Ovary (tissue), 10 donors: Measurements from ENCODE around the gene FREY1. TPM values are rescaled to one million over a fixed set of nuclear protein-coding genes. Genes with fewer than 3 reads are reported as not detected.

ENCODE experiments used
- DNase-seq, 5 donors: peaks; one replicate each; pipeline ENCODE4 v3.0.0-alpha.2; 2019 to 2020
- H3K27ac ChIP-seq, 2 donors: fragments of 200-600 bp; one replicate each; pipeline versions ENCODE4 v1.5.1 to v1.8.0; 2019 to 2022
- H3K27me3 ChIP-seq: fragments of 200-600 bp; one replicate; pipeline ENCODE4 v1.8.0; 2022
- H3K36me3 ChIP-seq: fragments of 200-600 bp; sonication (generic); one replicate; pipeline ENCODE4 v1.5.1; 2019
- H3K4me1 ChIP-seq: one replicate; pipeline ENCODE4 v1.8.1; 2013; ENCODE audit warnings: mild to moderate bottlenecking, moderate library complexity; ENCODE audit not compliant: insufficient read depth
- H3K4me3 ChIP-seq: fragments of 200-600 bp; sonication (generic); one replicate; pipeline ENCODE4 v1.5.1; 2017
- H3K9me3 ChIP-seq, 2 donors: fragments of 200-600 bp in 1 of 2; sonication (generic) in 1 of 2; one replicate each; pipeline versions ENCODE4 v1.5.1 to v1.8.1; 2013 to 2019; ENCODE audit warnings: mild to moderate bottlenecking in 1 of 2, moderate library complexity in 1 of 2
- CTCF ChIP-seq, 3 donors: fragments of 450-650 bp in 2 of 3; fragments of 200-600 bp in 1 of 3; IDR thresholded peaks; one replicate each; pipeline versions ENCODE4 v1.5.1 to v1.8.0; 2016 to 2022; ENCODE audit warnings: antibody characterized with exemption in 3 of 3, mild to moderate bottlenecking in 1 of 3
- EP300 ChIP-seq: sonication (generic); formaldehyde crosslinking; IDR thresholded peaks from one replicate; pipeline ENCODE4 v1.6.1; 2017; ENCODE audit warnings: antibody characterized with exemption
- POLR2A ChIP-seq: fragments of 450-650 bp; IDR thresholded peaks from one replicate; pipeline ENCODE4 v1.6.1; 2017; ENCODE audit warnings: antibody characterized with exemption, mild to moderate bottlenecking, moderate library complexity
- WGBS, 3 donors: extraction: QIAGEN DNeasy Blood & Tissue Kit in 1 of 3; methylation state at CpG; one replicate each; pipeline versions ENCODE4 v1.1.5 to v1.1.7; 2013 to 2017; 5-methylcytosine and 5-hydroxymethylcytosine counted together
- intact Hi-C, 4 donors: fragments of 100-400 bp; cut with DNase I; formaldehyde crosslinking; loops; one replicate each; pipeline versions ENCODE4 v1.11.0 to v1.15.1; 2022 to 2023
- long read RNA-seq, 3 donors: library from polyadenylated mRNA in 2 of 3; unstranded in 2 of 3; transcript quantifications; one replicate each; pipeline ENCODE4 v2.0.0 and lab custom pipeline, GENCODE V29; 2021 to 2026
- polyA plus RNA-seq, 2 donors: library from polyadenylated mRNA; stranded (reverse); fragments of 200-250 nt in 1 of 2; fragments of 350-450 nt in 1 of 2; fragmentation: Illumina TruSeq in 1 of 2; extraction: RNeasy Lipid Tissue Mini Kit (QIAGEN cat#74804) in 1 of 2; gene quantifications; one replicate each; pipeline ENCODE4 v1.2.3, GENCODE V29; 2013 to 2014
- total RNA-seq, 7 donors: library from RNA; depleted of rRNA in 2 of 7; stranded (reverse); fragments of >200 nt in 2 of 7; fragmentation: NEBNext Ultra II Directional in 3 of 7; extraction: Animal tissue kit (Norgen Biotek cat#: 25700) in 3 of 7; gene quantifications; one replicate each; pipeline versions ENCODE4 v1.1.0 to v1.2.4, GENCODE V29; 2016 to 2023
- donor health status: DM: no; HTN: no; CAD: no; lungs with moderate emphysema.
- donor health status: DM: no; HTN: no; CAD: no.
- donor health status: Bipolar disorder and iron deficiency.
- donor health status: DM: yes; HTN: yes; CAD: no.
- donor health status: DM: no; HTN: no; CAD: no.
- donor health status: DM: yes; HTN: yes; CAD: no.

Gene FREY1, protein sequence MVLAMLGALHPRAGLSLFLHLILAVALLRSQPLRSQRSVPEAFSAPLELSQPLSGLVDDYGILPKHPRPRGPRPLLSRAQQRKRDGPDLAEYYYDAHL
- total RNA-seq = 1 to 10 TPM in 1 of 7 donors, under 1 TPM in 5, not detected in 1; 0.48 to 1.6 (median 0.67) TPM
- under 1 TPM in 1 of 2 donors, not detected in 1; 0.23 TPM for polyA plus RNA-seq
- long read RNA-seq, donor 1 = 0 reads
- long read RNA-seq, donor 2 = 0 reads
- long read RNA-seq, donor 3 = 0 reads

GRCh38 chr11:45906965-45907611 is at the start of gene FREY1:
FREY1 (minus strand) TSS chr11:45907271; CDS start chr11:45907245, 26 bp downstream.
- intact Hi-C loops = no loop called here
- H3K4me3 ChIP-seq = no peak within 1 kb of the TSS
- no peaks in the 10 kb centered on the region for H3K36me3 ChIP-seq
- 61 to 69% (median 63%) methylated on average over 18 of the region's 18 CpGs for WGBS, 3 donors
- H3K27ac ChIP-seq = no peak within 1 kb of the TSS
- no peaks in the 10 kb centered on the region for H3K9me3 ChIP-seq
- TF ChIP-seq CTCF (IDR thresholded peaks at IDR 0.05) = no peak
- no peak for TF ChIP-seq POLR2A
- TF ChIP-seq EP300 = no peak
- no peak for DNase-seq
- no peaks in the 10 kb centered on the region for H3K4me1 ChIP-seq
- H3K27me3 ChIP-seq = no peaks in the 10 kb centered on the region

DNA sequence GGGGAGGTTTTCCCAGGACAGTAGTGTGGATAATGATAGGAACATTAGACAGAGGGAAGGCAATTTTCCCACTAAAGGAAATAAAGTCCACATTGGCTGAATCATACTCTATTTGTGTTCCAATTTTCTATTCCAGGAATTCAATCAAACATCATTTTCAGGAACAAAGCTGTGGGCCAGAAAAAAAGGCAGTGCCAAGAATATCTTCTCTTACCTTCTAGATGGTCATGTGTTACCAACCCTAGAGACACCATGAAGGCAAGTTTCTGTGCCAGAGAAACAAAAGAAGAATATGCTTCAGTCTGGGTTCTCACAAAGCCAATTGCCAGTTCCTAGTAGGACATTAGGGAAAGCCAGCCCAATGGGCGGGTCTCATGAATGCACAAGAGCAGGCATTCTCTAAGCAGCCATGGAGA is 42.9 kb upstream of the FREY1 start:
- WGBS, 3 donors = 89 to 100% (median 94%) methylated on average over 1 of the region's 1 CpG
- H3K4me1 ChIP-seq = peaks cover 7% of the 10 kb centered on the region
- no peak for TF ChIP-seq CTCF (IDR thresholded peaks at IDR 0.05)
- no peak for TF ChIP-seq POLR2A
- no peak for TF ChIP-seq EP300
- no peak overlapping the region for H3K4me3 ChIP-seq
- no peak overlapping the region for H3K27ac ChIP-seq
- no peaks in the 10 kb centered on the region for H3K9me3 ChIP-seq
- intact Hi-C loops = no loop called here
- no peaks in the 10 kb centered on the region for H3K27me3 ChIP-seq
- no peak for DNase-seq
- H3K36me3 ChIP-seq = no peaks in the 10 kb centered on the region

DNA sequence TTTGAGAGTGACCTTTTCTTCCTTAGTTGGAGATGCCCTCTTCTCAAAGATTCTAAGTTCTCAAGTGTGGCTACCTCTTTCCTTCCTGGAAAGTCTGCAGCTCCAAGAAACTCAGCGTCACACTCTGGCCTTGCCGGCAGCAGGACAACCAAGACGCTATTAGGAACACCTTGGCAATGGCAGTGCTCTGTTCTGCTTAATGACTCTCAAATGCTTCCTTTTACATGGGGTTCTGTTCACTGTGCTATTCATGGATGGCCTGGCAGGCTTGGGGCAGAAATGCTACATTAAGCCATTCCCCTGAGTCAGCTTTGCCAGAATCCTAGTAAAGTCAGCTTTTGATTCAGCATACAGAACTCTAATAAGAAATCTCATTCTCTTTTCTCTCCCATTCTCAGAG is 41.3 kb upstream of the FREY1 start:
- Histone ChIP-seq H3K27me3 (no peaks in the 10 kb centered on the region), H3K27ac (no peak overlapping the region), H3K36me3 (no peaks in the 10 kb centered on the region), H3K9me3 (no peaks in the 10 kb centered on the region), H3K4me1 (peaks cover 7% of the 10 kb centered on the region), H3K4me3 (no peak overlapping the region)
- WGBS, 3 donors = 37 to 58% (median 54%) methylated on average over 3 of the region's 3 CpGs
- intact Hi-C loops = no loop called here
- TF ChIP-seq EP300 (no peak), POLR2A (no peak), CTCF (IDR thresholded peaks at IDR 0.05) (no peak)
- DNase-seq = no peak

DNA sequence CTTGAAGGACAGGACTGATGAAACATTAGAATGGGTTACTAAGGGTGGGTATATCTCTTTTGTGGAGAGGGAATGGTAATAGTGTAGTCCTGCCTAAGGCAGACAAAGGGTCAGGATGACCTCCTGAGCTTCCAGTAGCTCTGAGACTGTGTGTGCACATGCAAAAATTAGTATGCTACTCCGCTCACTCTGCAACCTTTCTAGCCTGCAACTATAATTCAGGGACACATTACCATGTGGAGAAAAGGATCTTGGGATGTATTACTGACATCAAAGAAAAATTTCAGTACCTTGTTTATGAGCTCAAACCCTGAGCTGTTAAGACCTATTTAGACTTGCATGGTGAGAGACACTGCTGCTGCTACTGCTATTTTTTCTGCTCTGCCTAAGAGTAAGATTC is 40.8 kb upstream of the FREY1 start:
- Histone ChIP-seq H3K27ac (no peak overlapping the region), H3K36me3 (no peaks in the 10 kb centered on the region), H3K4me1 (peaks cover 7% of the 10 kb centered on the region), H3K27me3 (no peaks in the 10 kb centered on the region), H3K4me3 (no peak overlapping the region), H3K9me3 (no peaks in the 10 kb centered on the region)
- no peak for DNase-seq
- TF ChIP-seq CTCF (IDR thresholded peaks at IDR 0.05) (no peak), EP300 (no peak), POLR2A (no peak)
- intact Hi-C loops = no loop called here
- WGBS, 3 donors = 38 to 56% (median 56%) methylated on average over 1 of the region's 1 CpG
